Heart left ventricle (tissue), 13 donors: Measurements from ENCODE around the gene COP1.

Experiments
- POLR2A ChIP-seq, 2 donors: fragments of 450-650 bp; IDR thresholded peaks; one replicate each; pipeline ENCODE4 v1.6.1; 2017; ENCODE audit warnings: antibody characterized with exemption in 2 of 2, mild to moderate bottlenecking in 2 of 2, moderate library complexity in 2 of 2
- TF ChIP-seq, protein P1 (sequence below), 12 donors: fragments of 200-600 bp; sonication (generic) in 4 of 12; IDR thresholded peaks; one replicate each; pipeline versions ENCODE4 v1.5.0 to v1.8.0; 2018 to 2022; ENCODE audit warnings: antibody characterized with exemption in 12 of 12, mild to moderate bottlenecking in 5 of 12
- donor health status: ischemic (EF 13 %, LVEDD 7.1; RV severe dilation, severe dysfunction).
- donor health status: DM: no; HTN: yes; CAD: no.
- donor health status: DM: no; HTN: no; CAD: no.
- donor health status: ischemic (EF 25% LVEDD 6.9; RV normal size, moderate dysfunction).
- donor health status: ischemic (EF 25% LVEDD 5.7; RV mildly dilated, moderate dysfunction).
- donor health status: ischemic (EF 35%, LVEDD 5.7; RV mildly dilated, moderate dysfunction).
- donor health status: nonischemic (EF 11% LVEDD 7.7; RV severe dilation, severe dysfunction).
- donor health status: DM: yes; HTN: yes; CAD: no.
- donor health status: PGD.
- donor health status: ischemic (EF 29% LVEDD 5.4; RV normal size, mild dysfunction).
- donor health status: nonischemic (EF 23%, LVEDD 6.1; RV moderate dilation, normal function).

DNA sequence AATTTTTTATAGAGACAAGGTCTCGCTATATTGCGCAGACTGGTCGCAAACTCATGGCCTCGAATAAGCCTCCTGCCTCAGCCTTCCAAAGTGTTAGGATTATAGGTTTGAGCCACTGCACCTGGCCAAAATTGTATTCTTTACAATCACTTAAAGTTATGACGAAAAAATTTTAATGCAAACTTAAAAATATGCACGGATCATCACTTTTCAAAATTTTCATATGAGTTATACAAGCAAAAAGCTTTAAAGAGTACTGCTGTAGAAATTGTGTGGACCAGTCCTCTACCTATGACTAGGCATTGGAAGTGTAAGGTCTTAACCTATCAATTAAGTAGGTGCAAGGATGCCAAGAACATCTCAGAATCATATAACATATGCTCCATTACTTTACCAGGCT is 34.9 kb downstream of the COP1 start:
- no peak for TF ChIP-seq POLR2A (IDR thresholded peaks at IDR 0.05)
- TF ChIP-seq, protein P1, sequence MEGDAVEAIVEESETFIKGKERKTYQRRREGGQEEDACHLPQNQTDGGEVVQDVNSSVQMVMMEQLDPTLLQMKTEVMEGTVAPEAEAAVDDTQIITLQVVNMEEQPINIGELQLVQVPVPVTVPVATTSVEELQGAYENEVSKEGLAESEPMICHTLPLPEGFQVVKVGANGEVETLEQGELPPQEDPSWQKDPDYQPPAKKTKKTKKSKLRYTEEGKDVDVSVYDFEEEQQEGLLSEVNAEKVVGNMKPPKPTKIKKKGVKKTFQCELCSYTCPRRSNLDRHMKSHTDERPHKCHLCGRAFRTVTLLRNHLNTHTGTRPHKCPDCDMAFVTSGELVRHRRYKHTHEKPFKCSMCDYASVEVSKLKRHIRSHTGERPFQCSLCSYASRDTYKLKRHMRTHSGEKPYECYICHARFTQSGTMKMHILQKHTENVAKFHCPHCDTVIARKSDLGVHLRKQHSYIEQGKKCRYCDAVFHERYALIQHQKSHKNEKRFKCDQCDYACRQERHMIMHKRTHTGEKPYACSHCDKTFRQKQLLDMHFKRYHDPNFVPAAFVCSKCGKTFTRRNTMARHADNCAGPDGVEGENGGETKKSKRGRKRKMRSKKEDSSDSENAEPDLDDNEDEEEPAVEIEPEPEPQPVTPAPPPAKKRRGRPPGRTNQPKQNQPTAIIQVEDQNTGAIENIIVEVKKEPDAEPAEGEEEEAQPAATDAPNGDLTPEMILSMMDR (IDR thresholded peaks at IDR 0.05): no peak
